SU-DHL-6 (cell line): ENCODE measurements around the gene UTP4.

Experiments used
- H2AFZ ChIP-seq: fragments of 200-600 bp; sonication (generic); 2 replicates; pipeline ENCODE4 v1.6.1; 2014; ENCODE audit warnings: low read depth, mild to moderate bottlenecking, moderate library complexity, mixed read lengths, antibody characterized with exemption, low read length; ENCODE audit not compliant: severe bottlenecking
- H3F3A ChIP-seq: fragments of 200-600 bp; shearing (Covaris generic); 2 replicates; pipeline ENCODE4 v1.6.0; 2016; ENCODE audit warnings: antibody characterized with exemption, mild to moderate bottlenecking; ENCODE audit not compliant: insufficient read depth
- H3K27ac ChIP-seq: fragments of 200-600 bp; sonication (generic); 2 replicates; pipeline ENCODE4 v1.5.1; 2016; ENCODE audit warnings: low read depth, mild to moderate bottlenecking, low read length, moderate library complexity, mixed read lengths
- H3K27me3 ChIP-seq: fragments of 200-600 bp; sonication (generic), shearing (Covaris generic); 2 replicates; pipeline ENCODE4 v1.6.0; 2014; ENCODE audit warnings: mild to moderate bottlenecking, low read length
- H3K36me3 ChIP-seq: fragments of 200-600 bp; sonication (generic); 2 replicates; pipeline ENCODE4 v1.6.1; 2014; ENCODE audit warnings: mild to moderate bottlenecking, low read length, mixed read lengths
- H3K4me2 ChIP-seq: fragments of 300-600, 200-600 bp; shearing (Covaris generic), sonication (generic); 2 replicates; pipeline ENCODE4 v1.6.0; 2014; ENCODE audit warnings: low read length, low read depth, mild to moderate bottlenecking; ENCODE audit not compliant: poor library complexity, severe bottlenecking
- H3K4me3 ChIP-seq: fragments of 200-600 bp; sonication (generic); 2 replicates; pipeline ENCODE4 v1.5.1; 2014; ENCODE audit warnings: antibody characterized with exemption, low read length, mild to moderate bottlenecking, mixed read lengths; ENCODE audit not compliant: insufficient read depth, poor library complexity, severe bottlenecking
- H3K79me2 ChIP-seq: fragments of 200-600 bp; sonication (generic); 2 replicates; pipeline ENCODE4 v1.6.1; 2014; ENCODE audit warnings: mild to moderate bottlenecking, low read length, moderate library complexity; ENCODE audit not compliant: insufficient read depth
- H3K9ac ChIP-seq: fragments of 200-600 bp; sonication (generic); 2 replicates; pipeline ENCODE4 v1.7.0; 2014; ENCODE audit warnings: mild to moderate bottlenecking, low read length
- H3K9me2 ChIP-seq: fragments of 200-600 bp; sonication (generic); replicated peaks from 2 replicates; pipeline ENCODE4 v1.6.1; 2014; ENCODE audit warnings: low read length; ENCODE audit not compliant: insufficient read depth
- H3K9me3 ChIP-seq: fragments of 200-600 bp; sonication (generic); 2 replicates; pipeline ENCODE4 v1.6.1; 2014; ENCODE audit warnings: low read length, mixed read lengths; ENCODE audit not compliant: insufficient read depth
- H4K20me1 ChIP-seq: fragments of 200-600 bp; sonication (generic); 2 replicates; pipeline ENCODE4 v1.6.1; 2014; ENCODE audit warnings: low read depth, mild to moderate bottlenecking, antibody characterized with exemption, low read length, moderate library complexity, mixed read lengths
- EZH2phosphoT487 ChIP-seq: fragments of 200-600 bp; sonication (generic), shearing (Covaris generic); conservative IDR thresholded peaks from 2 replicates; pipeline ENCODE4 v1.6.1; 2018; ENCODE audit warnings: mild to moderate bottlenecking, antibody characterized with exemption, low read length, moderate library complexity, mixed read lengths
- TF ChIP-seq, protein P1 (sequence below): fragments of 200-600 bp; sonication (generic); IDR thresholded peaks from one replicate; pipeline ENCODE4 v1.5.1; 2017; ENCODE audit warnings: antibody characterized with exemption, mild to moderate bottlenecking, low read length, moderate library complexity; ENCODE audit not compliant: insufficient read depth, poor library complexity, severe bottlenecking

The UTP4 gene

DNA sequence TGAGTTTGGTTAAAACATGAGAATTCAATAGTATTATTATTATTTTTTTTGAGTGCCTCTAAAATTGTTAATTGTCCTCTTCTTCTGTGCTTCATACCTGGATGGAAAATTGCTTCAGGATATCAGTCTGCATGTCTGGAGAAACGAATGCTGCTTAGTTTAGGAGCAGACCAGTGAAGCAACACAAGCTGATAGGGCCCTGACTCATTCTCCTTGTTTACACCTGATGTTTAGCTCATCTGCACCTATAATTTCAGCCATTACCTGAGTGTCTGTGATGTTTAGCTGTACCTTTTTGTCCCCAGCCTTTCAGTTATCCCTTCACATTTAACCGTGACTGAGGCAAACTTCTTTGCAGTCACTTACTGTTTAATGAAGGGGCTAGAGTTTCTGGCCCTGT is 69.3 kb downstream of the UTP4 start:
- Histone ChIP-seq H3K27ac (no peak overlapping the region), H4K20me1 (no peaks in the 10 kb centered on the region), H3K36me3 (no peaks in the 10 kb centered on the region), H3K79me2 (peaks cover 64% of the 10 kb centered on the region), H3K9me3 (no peaks in the 10 kb centered on the region), H3K4me3 (no peak overlapping the region), H3K9me2 (no peaks in the 10 kb centered on the region), H3F3A (no peaks in the 10 kb centered on the region), H3K9ac (no peak overlapping the region), H2AFZ (no peak overlapping the region), H3K27me3 (no peaks in the 10 kb centered on the region), H3K4me2 (no peak overlapping the region)
- TF ChIP-seq, protein P1, sequence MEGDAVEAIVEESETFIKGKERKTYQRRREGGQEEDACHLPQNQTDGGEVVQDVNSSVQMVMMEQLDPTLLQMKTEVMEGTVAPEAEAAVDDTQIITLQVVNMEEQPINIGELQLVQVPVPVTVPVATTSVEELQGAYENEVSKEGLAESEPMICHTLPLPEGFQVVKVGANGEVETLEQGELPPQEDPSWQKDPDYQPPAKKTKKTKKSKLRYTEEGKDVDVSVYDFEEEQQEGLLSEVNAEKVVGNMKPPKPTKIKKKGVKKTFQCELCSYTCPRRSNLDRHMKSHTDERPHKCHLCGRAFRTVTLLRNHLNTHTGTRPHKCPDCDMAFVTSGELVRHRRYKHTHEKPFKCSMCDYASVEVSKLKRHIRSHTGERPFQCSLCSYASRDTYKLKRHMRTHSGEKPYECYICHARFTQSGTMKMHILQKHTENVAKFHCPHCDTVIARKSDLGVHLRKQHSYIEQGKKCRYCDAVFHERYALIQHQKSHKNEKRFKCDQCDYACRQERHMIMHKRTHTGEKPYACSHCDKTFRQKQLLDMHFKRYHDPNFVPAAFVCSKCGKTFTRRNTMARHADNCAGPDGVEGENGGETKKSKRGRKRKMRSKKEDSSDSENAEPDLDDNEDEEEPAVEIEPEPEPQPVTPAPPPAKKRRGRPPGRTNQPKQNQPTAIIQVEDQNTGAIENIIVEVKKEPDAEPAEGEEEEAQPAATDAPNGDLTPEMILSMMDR: no peak

DNA sequence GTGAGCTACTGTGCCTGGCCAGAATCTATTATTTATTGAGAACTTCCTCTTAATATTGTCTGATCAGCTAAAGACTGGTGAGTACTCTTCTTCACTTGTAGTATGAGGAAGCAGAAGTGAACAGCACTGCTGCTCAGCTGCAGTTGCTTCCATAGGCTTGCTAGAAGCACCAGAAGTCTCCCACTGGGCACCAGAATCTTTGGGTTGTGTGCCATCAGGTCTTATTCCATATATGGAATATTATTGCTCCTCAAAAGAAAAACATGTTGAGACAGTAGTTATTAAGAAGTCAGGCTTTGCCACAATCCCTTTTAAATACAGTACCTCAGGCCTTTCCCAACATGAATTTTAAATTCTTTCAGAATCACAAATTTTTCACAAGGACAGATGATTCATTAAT is 71.7 kb downstream of the UTP4 start:
- Histone ChIP-seq H3K27ac (no peak overlapping the region), H3K4me3 (no peak overlapping the region), H3K9me3 (no peaks in the 10 kb centered on the region), H3K9ac (no peak overlapping the region), H3F3A (no peaks in the 10 kb centered on the region), H2AFZ (no peak overlapping the region), H3K9me2 (no peaks in the 10 kb centered on the region), H4K20me1 (peaks cover 2% of the 10 kb centered on the region; the same call in 1 of the 2 replicates), H3K27me3 (no peaks in the 10 kb centered on the region), H3K36me3 (no peaks in the 10 kb centered on the region), H3K79me2 (peaks cover 53% of the 10 kb centered on the region), H3K4me2 (no peak overlapping the region)
- TF ChIP-seq, protein P1: no peak
- TF ChIP-seq EZH2phosphoT487: no peak

DNA sequence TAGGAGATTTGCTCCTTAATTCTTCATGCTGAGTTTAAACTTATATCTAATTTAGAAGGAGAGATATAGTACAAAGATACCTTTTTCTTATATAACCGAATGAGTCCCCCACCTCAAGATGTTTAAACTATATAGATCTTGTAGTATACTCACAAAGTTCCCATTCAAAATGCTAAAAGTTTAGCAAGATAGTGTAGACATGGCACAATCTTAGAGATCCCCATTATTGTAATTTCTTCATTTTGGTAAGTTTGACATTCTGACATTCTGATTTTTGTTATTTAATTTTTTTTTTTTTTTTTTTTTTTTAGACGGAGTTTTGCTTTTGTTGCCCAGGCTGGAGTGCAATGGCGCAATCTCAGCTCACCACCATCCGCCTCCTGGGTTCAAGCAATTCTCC is 77.3 kb downstream of the UTP4 start:
- Histone ChIP-seq H3K79me2 (peaks cover 50% of the 10 kb centered on the region), H3K9me2 (no peaks in the 10 kb centered on the region)

More for the DNA sequence above, 77.3 kb downstream of the UTP4 start:
- Histone ChIP-seq H3K9ac (no peak overlapping the region), H2AFZ (no peak overlapping the region), H3F3A (peaks cover 4% of the 10 kb centered on the region; the same call in 1 of the 2 replicates), H3K27me3 (no peaks in the 10 kb centered on the region), H3K27ac (no peak overlapping the region), H3K9me3 (no peaks in the 10 kb centered on the region), H4K20me1 (peaks cover 2% of the 10 kb centered on the region; the same call in 1 of the 2 replicates), H3K4me3 (no peak overlapping the region), H3K36me3 (no peaks in the 10 kb centered on the region), H3K4me2 (no peak overlapping the region)
- TF ChIP-seq, protein P1: no peak
- no peak for TF ChIP-seq EZH2phosphoT487
